Measurements from ENCODE around the gene NECTIN1.

The NECTIN1 gene

DNA sequence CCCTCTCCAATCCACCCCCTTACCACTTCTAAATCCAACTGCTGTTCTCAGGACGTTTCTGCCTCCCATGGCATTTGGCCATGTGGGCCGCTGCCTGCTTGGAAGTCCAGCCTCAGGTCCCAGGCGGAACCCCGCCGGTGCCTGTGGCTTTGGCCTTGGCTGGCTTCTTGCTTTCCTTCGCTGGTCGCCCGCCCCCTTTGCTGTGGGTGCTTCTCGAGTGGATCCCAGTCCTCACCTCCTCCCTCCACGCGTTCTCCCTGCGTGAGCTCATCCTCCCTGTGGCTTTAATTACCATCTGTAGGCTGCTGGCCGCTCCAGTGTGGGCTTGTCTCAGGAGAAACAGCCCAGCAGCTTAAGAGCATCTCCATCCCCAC lies 111.7 kb downstream of the NECTIN1 start:
- no peaks in the 10 kb centered on the region for H3K27me3 ChIP-seq (ENCODE audit: control insufficient read depth, insufficient read depth, low read length)
- H3K4me1 ChIP-seq (ENCODE audit: control insufficient read depth, insufficient read depth, low read length) = peaks cover 16% of the 10 kb centered on the region
- no peak overlapping the region for H3K4me3 ChIP-seq (ENCODE audit: low read length)
- H3K9me3 ChIP-seq (ENCODE audit: control insufficient read depth, low read length) = no peaks in the 10 kb centered on the region
- H3K9ac ChIP-seq (ENCODE audit: low read length) = no peak overlapping the region
- H3K36me3 ChIP-seq (ENCODE audit: control insufficient read depth, insufficient read depth, low read length) = no peaks in the 10 kb centered on the region

DNA sequence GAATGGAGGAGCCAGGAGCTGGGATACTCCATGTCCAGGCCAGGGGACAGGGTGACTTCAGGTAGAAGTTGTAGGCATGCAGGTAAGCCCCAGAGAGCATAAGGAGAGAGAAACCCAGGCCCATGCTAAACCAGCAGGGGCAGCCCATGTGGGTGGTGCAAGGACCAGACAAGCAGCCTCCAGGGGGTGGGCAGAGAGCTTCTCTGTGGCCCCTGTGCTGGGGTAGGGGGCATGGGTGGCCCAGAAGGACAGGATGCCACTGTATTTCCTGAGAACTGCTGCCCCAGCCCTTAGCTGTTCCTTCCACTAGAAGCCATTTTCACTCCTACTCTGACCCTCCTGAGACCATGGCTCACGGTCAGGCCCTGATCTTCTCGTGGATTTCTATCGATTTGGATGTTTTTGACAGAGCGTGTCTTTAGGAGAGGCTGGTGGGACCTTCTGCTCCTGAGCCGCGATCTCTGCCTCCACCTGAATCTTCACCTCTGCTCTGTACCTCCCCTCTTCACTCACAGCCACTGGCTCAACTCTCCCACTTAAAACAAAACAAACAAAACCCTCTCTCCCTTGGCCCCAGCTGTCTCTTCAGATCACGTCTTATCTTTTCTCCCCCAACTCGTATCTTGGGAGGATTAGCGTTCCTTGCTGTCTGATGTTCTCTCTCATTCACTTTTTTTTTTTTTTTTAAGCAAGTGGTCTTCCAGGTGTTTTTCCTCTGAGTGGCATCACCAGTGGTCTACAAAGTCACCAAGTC lies 112.2 kb downstream of the NECTIN1 start:
- Histone ChIP-seq H3K4me3 (ENCODE audit: low read length) (no peak overlapping the region), H3K27me3 (ENCODE audit: control insufficient read depth, insufficient read depth, low read length) (no peaks in the 10 kb centered on the region), H3K9me3 (ENCODE audit: control insufficient read depth, low read length) (no peaks in the 10 kb centered on the region), H3K4me1 (ENCODE audit: control insufficient read depth, insufficient read depth, low read length) (peaks cover 16% of the 10 kb centered on the region), H3K36me3 (ENCODE audit: control insufficient read depth, insufficient read depth, low read length) (no peaks in the 10 kb centered on the region), H3K9ac (ENCODE audit: low read length) (no peak overlapping the region)

DNA sequence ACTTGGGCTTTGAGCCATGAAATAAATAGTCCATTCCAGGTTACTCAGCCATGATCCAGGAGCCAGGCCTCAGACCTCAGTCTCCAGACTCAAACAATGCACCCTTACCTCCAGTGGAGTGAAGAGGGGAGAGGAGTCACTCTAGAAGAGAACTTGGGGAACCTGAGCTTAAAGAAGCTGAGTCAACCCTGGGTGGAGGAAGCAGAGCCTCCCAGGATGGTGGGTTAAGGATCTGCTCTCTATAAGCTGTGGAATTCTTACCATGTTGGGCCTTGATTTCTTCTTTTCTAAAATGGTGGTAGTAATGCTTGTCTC lies 113.2 kb downstream of the NECTIN1 start:
- Histone ChIP-seq H3K4me3 (ENCODE audit: low read length) (no peak overlapping the region), H3K9ac (ENCODE audit: low read length) (no peak overlapping the region), H3K4me1 (ENCODE audit: control insufficient read depth, insufficient read depth, low read length) (peaks cover 16% of the 10 kb centered on the region), H3K9me3 (ENCODE audit: control insufficient read depth, low read length) (no peaks in the 10 kb centered on the region), H3K27me3 (ENCODE audit: control insufficient read depth, insufficient read depth, low read length) (no peaks in the 10 kb centered on the region), H3K36me3 (ENCODE audit: control insufficient read depth, insufficient read depth, low read length) (no peaks in the 10 kb centered on the region)

DNA sequence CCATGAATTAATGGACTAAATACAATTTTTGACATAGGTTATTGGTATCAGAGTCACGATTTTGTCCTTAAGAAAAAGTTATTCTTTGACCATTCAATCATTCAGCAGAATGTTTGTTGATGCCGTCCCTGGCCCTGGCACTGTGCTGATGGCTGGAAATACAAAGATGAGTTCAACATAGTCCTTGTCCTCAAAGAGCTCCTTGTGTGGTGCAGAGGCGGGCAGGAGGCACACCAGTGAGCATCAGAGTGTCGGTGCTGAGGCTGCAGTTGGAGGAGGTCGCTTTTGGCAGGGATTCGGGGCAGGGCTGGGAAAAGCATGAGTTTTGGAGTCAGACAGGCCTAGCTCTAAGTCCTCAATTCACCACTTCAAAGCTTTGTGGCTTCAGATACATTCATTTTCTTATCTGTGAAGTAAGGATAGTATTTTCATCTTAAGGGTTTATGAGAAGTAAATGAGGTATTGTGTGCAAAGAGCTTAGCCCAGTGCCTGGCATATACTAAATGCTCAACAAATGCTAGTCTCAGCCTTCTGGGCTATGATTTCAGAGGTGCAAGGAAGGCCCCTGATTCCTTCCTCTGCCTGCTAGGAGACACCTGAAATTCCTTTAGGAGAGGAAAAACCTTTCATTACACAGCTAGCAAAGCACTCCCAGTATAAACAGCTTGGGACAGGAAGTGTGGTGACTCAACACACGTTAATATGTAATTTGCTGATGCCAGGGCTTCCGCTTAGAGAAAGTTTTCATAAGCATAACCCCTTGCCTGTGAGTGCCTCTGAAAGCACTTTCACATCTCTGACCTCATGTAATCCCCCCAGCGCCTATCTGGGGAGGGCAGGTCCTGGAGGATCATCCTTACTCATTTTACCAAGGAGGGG lies 113.8 kb downstream of the NECTIN1 start:
- peaks cover 16% of the 10 kb centered on the region for H3K4me1 ChIP-seq (ENCODE audit: control insufficient read depth, insufficient read depth, low read length)
- H3K36me3 ChIP-seq (ENCODE audit: control insufficient read depth, insufficient read depth, low read length) = no peaks in the 10 kb centered on the region
- H3K4me3 ChIP-seq (ENCODE audit: low read length) = no peak overlapping the region
- H3K27me3 ChIP-seq (ENCODE audit: control insufficient read depth, insufficient read depth, low read length) = no peaks in the 10 kb centered on the region
- no peaks in the 10 kb centered on the region for H3K9me3 ChIP-seq (ENCODE audit: control insufficient read depth, low read length)
- H3K9ac ChIP-seq (ENCODE audit: low read length) = no peak overlapping the region

DNA sequence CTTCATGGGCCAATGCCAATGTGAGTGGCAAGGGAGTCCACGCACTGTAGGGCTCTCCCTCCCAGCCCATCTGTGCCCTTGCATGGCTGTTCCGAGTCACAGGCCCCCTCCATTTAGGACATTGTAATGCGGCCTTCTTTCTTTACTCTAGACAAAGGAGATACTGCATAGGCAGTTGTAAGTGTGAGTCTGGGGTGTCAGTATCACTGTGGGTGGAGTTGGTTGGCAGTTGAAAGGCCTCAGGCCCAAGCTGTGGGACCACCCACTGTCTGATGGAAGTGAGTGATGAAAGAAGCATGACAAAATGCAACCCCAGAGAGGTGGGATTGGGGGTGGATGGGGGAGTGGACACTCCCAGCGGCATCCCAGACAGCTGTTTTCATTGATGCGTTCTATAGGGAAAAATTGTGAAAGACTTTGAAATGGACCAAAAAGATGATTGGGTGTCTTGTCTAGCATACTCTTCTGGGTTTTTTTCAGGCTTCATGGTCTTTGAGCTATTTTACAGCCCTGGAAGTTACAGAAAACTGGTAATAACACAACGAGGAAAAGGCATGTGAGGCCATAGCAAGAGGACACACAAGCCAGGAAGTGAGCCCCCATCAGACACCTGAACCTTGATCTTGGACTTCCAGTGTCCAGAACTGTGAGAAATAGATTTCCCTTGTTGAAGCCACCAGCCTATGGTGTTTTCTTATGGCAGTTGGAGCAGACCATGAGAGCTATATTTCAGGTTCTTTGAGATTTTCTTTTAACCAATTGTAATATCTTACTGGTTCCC lies 114.6 kb downstream of the NECTIN1 start:
- Histone ChIP-seq H3K27me3 (ENCODE audit: control insufficient read depth, insufficient read depth, low read length) (no peaks in the 10 kb centered on the region), H3K4me1 (ENCODE audit: control insufficient read depth, insufficient read depth, low read length) (peaks cover 16% of the 10 kb centered on the region), H3K9ac (ENCODE audit: low read length) (no peak overlapping the region), H3K9me3 (ENCODE audit: control insufficient read depth, low read length) (no peaks in the 10 kb centered on the region), H3K4me3 (ENCODE audit: low read length) (no peak overlapping the region), H3K36me3 (ENCODE audit: control insufficient read depth, insufficient read depth, low read length) (no peaks in the 10 kb centered on the region)

DNA sequence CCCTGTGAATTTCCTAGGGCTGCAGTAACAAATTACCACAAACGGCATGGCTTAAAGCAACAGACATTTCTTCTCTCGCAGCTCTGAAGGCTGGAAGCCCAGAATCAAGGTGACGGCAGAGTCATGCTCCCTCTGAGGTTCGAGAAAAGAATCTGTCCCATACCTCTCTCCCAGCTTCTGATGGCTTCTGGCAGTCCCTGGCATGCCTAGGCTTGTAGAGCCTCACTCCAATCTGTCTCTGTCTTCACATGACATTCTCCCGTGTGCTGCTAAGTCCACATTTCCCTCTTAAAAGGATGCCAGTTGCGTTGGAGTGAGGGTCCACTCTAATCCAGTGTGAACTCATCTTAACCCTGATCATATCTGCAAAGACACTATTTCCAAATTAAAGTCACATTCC lies 116.2 kb downstream of the NECTIN1 start:
- no peaks in the 10 kb centered on the region for H3K27me3 ChIP-seq (ENCODE audit: control insufficient read depth, insufficient read depth, low read length)
- H3K36me3 ChIP-seq (ENCODE audit: control insufficient read depth, insufficient read depth, low read length) = no peaks in the 10 kb centered on the region
- H3K9ac ChIP-seq (ENCODE audit: low read length) = no peak overlapping the region
- no peaks in the 10 kb centered on the region for H3K9me3 ChIP-seq (ENCODE audit: control insufficient read depth, low read length)
- no peak overlapping the region for H3K4me3 ChIP-seq (ENCODE audit: low read length)
- peaks cover 16% of the 10 kb centered on the region for H3K4me1 ChIP-seq (ENCODE audit: control insufficient read depth, insufficient read depth, low read length)

DNA sequence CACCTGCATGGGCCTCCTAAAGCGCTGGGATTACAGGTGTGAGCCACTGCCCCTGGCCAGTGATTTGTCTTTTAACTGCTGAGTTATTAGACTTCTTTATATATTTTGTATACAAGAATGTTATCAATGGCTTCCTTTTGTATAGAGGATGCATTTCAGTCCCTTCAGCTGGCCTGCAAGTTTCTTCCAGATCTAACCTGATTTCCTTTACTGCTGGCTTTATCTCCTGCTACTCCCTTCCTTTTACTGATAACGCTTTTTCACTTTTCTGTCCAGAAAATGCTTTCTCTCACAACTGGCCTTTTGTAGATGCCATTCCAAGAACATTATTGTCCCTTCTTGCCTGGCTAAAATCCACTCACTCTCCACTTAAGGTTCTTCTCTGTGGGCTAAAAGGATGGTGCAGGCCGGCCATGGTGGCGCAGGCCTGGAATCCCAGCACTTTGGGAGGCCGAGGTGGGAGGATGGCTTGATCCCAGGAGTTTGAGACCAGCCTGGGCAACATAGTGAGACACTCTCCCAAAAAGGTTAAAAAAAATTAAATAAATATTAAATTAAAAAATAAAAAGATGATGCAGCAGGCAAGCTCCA lies 118.1 kb downstream of the NECTIN1 start:
- H3K27me3 ChIP-seq (ENCODE audit: control insufficient read depth, insufficient read depth, low read length) = no peaks in the 10 kb centered on the region
- H3K36me3 ChIP-seq (ENCODE audit: control insufficient read depth, insufficient read depth, low read length) = no peaks in the 10 kb centered on the region
- peaks cover 11% of the 10 kb centered on the region for H3K4me1 ChIP-seq (ENCODE audit: control insufficient read depth, insufficient read depth, low read length)
- no peak overlapping the region for H3K9ac ChIP-seq (ENCODE audit: low read length)
- H3K9me3 ChIP-seq (ENCODE audit: control insufficient read depth, low read length) = no peaks in the 10 kb centered on the region
- no peak overlapping the region for H3K4me3 ChIP-seq (ENCODE audit: low read length)

DNA sequence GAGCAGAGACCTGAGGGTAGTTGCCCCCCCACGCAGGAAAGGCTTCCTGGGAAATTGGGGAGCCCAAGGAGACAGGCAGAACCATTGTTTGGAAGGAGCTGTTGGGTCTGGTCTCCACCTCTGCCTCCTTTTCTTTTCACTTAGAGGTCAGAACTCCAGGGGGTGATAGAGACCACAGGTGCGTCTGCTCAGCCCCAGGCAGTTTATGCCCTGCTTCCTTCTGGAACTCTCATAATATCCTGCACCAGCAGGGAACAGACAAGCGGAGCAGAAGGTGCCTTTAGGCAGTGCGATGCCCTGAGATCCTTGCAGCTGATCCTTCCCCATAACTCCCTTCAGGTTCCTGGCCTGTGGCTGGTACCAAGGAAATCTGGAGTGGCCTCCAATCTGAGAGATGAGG lies 120.2 kb downstream of the NECTIN1 start:
- Histone ChIP-seq H3K36me3 (ENCODE audit: control insufficient read depth, insufficient read depth, low read length) (no peaks in the 10 kb centered on the region), H3K9ac (ENCODE audit: low read length) (no peak overlapping the region), H3K9me3 (ENCODE audit: control insufficient read depth, low read length) (no peaks in the 10 kb centered on the region), H3K27me3 (ENCODE audit: control insufficient read depth, insufficient read depth, low read length) (no peaks in the 10 kb centered on the region), H3K4me3 (ENCODE audit: low read length) (no peak overlapping the region), H3K4me1 (ENCODE audit: control insufficient read depth, insufficient read depth, low read length) (no peaks in the 10 kb centered on the region)

DNA sequence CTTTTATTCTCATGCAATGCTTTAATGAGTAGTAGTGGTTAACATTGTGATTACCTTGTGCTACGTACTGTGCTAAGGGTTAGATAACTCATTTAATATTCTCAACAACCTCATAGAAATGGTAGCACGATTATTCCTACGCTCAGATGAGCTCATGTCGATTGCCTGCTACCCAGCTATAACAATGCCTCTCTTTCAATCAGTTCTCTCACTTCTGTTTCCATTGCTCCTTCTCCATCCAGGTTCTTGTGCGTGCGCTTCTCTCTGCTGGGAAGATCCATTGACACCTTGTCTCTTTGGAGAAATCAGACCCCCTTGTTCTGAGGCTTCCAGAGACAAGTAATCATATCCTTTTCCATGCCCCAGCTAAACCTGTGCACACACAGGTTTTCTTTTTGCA lies 120.8 kb downstream of the NECTIN1 start:
- Histone ChIP-seq H3K36me3 (ENCODE audit: control insufficient read depth, insufficient read depth, low read length) (no peaks in the 10 kb centered on the region), H3K9me3 (ENCODE audit: control insufficient read depth, low read length) (no peaks in the 10 kb centered on the region), H3K9ac (ENCODE audit: low read length) (no peak overlapping the region), H3K27me3 (ENCODE audit: control insufficient read depth, insufficient read depth, low read length) (no peaks in the 10 kb centered on the region), H3K4me3 (ENCODE audit: low read length) (no peak overlapping the region), H3K4me1 (ENCODE audit: control insufficient read depth, insufficient read depth, low read length) (no peaks in the 10 kb centered on the region)

DNA sequence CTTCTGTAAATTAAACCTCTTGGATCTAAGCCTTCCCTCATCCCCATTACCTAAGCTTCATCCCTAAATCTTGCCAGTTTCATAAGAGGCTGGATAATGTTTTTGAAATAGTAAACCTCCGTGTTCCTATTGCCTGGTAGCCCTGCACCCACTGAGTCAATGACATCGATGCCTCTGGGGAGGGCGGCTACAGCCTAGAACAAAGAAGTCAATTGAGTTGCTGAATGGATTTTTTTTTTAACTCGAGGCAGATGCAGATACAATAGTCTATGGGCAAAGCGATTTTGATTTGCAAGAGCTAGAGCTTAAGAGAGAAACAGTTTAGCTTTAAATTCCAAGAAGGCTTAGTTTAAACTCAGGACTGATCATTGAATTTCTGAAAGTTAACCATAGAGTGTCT lies 121.3 kb downstream of the NECTIN1 start:
- Histone ChIP-seq H3K9ac (ENCODE audit: low read length) (no peak overlapping the region), H3K9me3 (ENCODE audit: control insufficient read depth, low read length) (no peaks in the 10 kb centered on the region), H3K27me3 (ENCODE audit: control insufficient read depth, insufficient read depth, low read length) (no peaks in the 10 kb centered on the region), H3K4me3 (ENCODE audit: low read length) (no peak overlapping the region), H3K36me3 (ENCODE audit: control insufficient read depth, insufficient read depth, low read length) (no peaks in the 10 kb centered on the region), H3K4me1 (ENCODE audit: control insufficient read depth, insufficient read depth, low read length) (no peaks in the 10 kb centered on the region)

DNA sequence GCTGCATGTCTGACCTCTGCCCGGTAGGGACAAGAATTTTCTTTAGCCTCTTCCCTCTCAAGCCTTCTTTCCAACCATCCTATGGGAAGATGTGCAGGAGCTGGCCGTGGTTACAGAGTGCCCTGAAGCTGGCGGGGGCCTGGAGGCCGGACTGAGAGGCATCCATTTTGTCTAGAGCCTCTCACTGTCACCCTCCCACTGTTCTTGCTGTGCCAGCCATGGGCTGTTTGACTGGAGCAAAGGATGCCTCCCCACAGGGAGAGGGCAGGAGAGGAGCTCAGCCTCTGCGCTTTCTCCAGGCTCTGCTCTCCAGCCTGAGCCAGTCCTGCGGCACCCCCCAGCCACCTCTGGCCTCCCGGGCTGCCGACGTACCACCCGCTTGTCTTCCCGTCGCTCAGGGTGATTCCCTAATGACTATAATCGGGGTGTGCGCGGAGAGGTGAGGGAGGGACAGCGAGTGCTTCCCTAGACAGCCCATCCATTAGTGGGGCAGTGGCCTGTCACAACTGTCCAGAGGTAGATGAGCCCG lies 123.8 kb downstream of the NECTIN1 start:
- no peak overlapping the region for H3K9ac ChIP-seq (ENCODE audit: low read length)
- H3K4me1 ChIP-seq (ENCODE audit: control insufficient read depth, insufficient read depth, low read length) = no peaks in the 10 kb centered on the region
- no peaks in the 10 kb centered on the region for H3K27me3 ChIP-seq (ENCODE audit: control insufficient read depth, insufficient read depth, low read length)
- H3K4me3 ChIP-seq (ENCODE audit: low read length) = no peak overlapping the region
- no peaks in the 10 kb centered on the region for H3K9me3 ChIP-seq (ENCODE audit: control insufficient read depth, low read length)
- no peaks in the 10 kb centered on the region for H3K36me3 ChIP-seq (ENCODE audit: control insufficient read depth, insufficient read depth, low read length)
